Measurements from ENCODE around the gene DDR1.
"Not testable (repeated sequence)": the region's sequence is repeated elsewhere in the genome, so short reads cannot be mapped to it uniquely, and the experiment has no call there.

The DDR1 gene

GRCh38 chr6:30854285-30855040 lies 29.9 kb upstream of the DDR1 start:
- no peak for DNase-seq

GRCh38 chr6:30855429-30856075 lies 28.8 kb upstream of the DDR1 start:
- no peak for DNase-seq

GRCh38 chr6:30857112-30857511 lies 27.2 kb upstream of the DDR1 start:
- DNase-seq, result no peak

GRCh38 chr6:30857549-30857948 lies 26.8 kb upstream of the DDR1 start:
- DNase-seq, result no peak

- not testable (repeated sequence) for DNase-seq
Observed at GRCh38 chr6:30859726-30860125, 24.6 kb upstream of the DDR1 start.

GRCh38 chr6:30861257-30862048 lies 22.9 kb upstream of the DDR1 start:
- no peak for DNase-seq

- no peak for DNase-seq
Observed at GRCh38 chr6:30862156-30862875, 22.0 kb upstream of the DDR1 start.

- DNase-seq, result no peak
Observed at GRCh38 chr6:30864325-30864724, 20.0 kb upstream of the DDR1 start.

GRCh38 chr6:30869241-30869749 lies 15.0 kb upstream of the DDR1 start:
- not testable (repeated sequence) for DNase-seq

GRCh38 chr6:30870546-30870945 lies 13.8 kb upstream of the DDR1 start:
- DNase-seq, result no peak

GRCh38 chr6:30871592-30872183 lies 12.6 kb upstream of the DDR1 start:
- DNase-seq, result no peak

- DNase-seq, result no peak
Observed at GRCh38 chr6:30873137-30873640, 11.1 kb upstream of the DDR1 start.

- not testable (repeated sequence) for DNase-seq
Observed at GRCh38 chr6:30873795-30874194, 10.5 kb upstream of the DDR1 start.

- DNase-seq, result peak; percentile 78
Observed at GRCh38 chr6:30875244-30876038, 8.9 kb upstream of the DDR1 start.

GRCh38 chr6:30876039-30876730 lies 8.1 kb upstream of the DDR1 start:
- DNase-seq, result peak; percentile 33

- DNase-seq, result peak; percentile 52
Observed at GRCh38 chr6:30877419-30878262, 6.7 kb upstream of the DDR1 start.

- DNase-seq, result no peak
Observed at GRCh38 chr6:30879684-30880427, 4.5 kb upstream of the DDR1 start.

GRCh38 chr6:30880698-30881252 lies 3.5 kb upstream of the DDR1 start:
- no peak for DNase-seq

All from NCI-H1048 (cell line).